T-helper 1 cell treated with Interleukin-12 subunit alpha and Interleukin-12 subunit beta and Interleukin-4 antibody, amounts not matched to agents 30 μg/mL and 1 μg/mL, for 36 hours (primary cell): ENCODE results near the gene TMEM150C.
"Not testable (repeated sequence)": the region's sequence is repeated elsewhere in the genome, so short reads cannot be mapped to it uniquely, and the experiment has no call there.

Experiments
- H3K27ac Mint-ChIP-seq: one replicate; pipeline ENCODE4 v1.8.0; 2021; ENCODE audit warnings: mild to moderate bottlenecking, mixed read lengths
- H3K27me3 Mint-ChIP-seq: one replicate; pipeline ENCODE4 v1.8.0; 2021; ENCODE audit warnings: low read depth, mixed read lengths
- H3K36me3 Mint-ChIP-seq: one replicate; pipeline ENCODE4 v1.8.0; 2021; ENCODE audit warnings: low read depth, mixed read lengths
- H3K4me1 Mint-ChIP-seq: one replicate; pipeline ENCODE4 v1.8.0; 2021; ENCODE audit warnings: low read depth, mixed read lengths
- H3K4me3 Mint-ChIP-seq: one replicate; pipeline ENCODE4 v1.8.0; 2021; ENCODE audit warnings: mild to moderate bottlenecking, moderate library complexity, mixed read lengths
- H3K9me3 Mint-ChIP-seq: one replicate; pipeline ENCODE4 v1.8.0; 2021; ENCODE audit warnings: mixed read lengths

Gene TMEM150C

DNA sequence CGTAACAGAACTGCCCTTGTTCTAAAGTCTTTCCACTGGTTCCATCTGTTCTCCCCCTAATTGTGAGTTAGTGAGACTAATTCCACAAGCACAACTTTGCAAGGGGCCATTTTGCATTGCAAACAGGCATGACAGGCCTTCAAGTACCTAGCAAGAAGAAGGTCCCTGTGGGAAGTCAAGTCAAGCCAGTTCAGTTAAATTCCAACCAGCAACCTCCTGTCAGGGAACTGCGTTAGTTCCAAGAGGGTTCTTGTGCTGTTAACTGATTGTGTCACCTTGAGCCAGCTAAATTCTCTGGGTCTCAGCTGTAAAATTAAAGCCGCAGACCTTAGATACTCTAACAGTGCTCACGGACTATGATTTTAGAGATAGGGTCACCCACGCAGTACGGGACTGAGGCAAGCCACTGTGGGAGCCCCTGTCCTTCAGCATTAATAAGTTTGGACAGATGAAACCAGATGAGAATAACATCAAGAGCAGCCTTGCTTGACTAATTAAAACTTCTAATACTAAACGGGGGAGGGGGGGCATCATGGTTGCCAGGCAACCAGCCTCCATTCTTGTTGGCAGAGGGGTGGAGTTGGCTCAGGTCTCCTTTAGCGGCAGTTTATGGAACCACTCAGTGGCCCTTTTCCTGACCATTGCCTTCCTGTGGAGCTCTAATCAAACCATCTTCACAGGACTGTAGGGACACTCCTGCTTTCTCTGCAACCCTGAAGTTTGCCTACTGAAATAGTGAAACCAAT lies 24.1 kb upstream of the TMEM150C start:
- no peaks in the 10 kb centered on the region for H3K9me3 Mint-ChIP-seq
- H3K27me3 Mint-ChIP-seq: peaks cover 7% of the 10 kb centered on the region
- H3K36me3 Mint-ChIP-seq: no peaks in the 10 kb centered on the region
- H3K27ac Mint-ChIP-seq: no peak overlapping the region
- no peak overlapping the region for H3K4me3 Mint-ChIP-seq
- H3K4me1 Mint-ChIP-seq: no peaks in the 10 kb centered on the region

DNA sequence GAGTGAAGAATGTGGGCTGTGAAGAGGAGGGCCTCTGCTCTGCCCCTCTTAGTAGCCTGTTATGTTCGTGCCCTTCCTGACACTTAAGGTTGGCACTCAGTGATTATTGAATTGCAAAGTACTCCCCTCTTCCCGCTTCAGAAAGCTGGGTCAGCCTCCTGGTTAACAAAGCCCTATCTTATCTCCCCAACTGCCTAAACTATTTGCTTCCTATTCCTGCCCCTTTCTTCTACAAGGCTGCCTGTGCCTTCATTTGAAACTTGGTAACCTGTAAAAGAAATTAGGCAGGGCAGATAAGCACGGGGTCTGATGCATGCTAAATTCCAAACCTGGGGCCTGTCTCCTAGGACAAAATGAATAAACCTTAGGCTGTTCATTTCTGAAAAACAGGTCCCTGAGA lies 23.1 kb upstream of the TMEM150C start:
- Mint-ChIP-seq H3K27me3 (peaks cover 7% of the 10 kb centered on the region), H3K36me3 (no peaks in the 10 kb centered on the region), H3K4me1 (no peaks in the 10 kb centered on the region), H3K9me3 (no peaks in the 10 kb centered on the region), H3K27ac (no peak overlapping the region), H3K4me3 (no peak overlapping the region)

DNA sequence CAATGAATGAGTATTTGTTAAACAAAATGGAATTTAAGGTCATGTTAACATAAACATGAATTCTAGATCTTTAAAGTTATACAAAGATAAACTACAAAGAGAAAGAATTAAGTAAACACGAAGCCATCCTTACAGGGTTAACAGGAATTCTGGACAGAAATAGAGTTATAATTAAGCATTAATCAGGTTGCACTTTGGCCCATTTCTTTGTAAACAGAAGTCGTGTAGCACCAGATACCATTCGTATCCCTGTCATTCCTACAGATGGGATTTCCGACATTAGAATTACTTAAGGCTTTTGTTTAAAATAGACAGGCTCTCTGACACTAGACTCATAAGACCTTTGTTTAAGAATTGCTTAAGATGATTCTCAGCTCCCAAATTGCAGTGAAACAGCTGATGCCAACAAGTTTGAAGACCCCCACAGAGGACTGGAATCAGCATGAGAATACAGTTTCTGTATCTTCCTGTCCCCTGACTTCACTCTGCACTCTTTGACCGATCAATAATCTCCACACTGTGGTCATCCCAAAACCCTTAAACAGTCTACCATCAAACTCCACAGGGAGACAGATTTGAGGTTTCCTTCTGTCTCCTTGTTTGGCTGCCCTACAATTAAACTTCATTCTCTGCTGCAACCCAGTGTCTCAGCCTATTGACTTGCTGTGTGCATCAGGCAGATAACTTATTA lies 22.3 kb upstream of the TMEM150C start:
- Mint-ChIP-seq H3K4me3 (no peak overlapping the region), H3K9me3 (no peaks in the 10 kb centered on the region), H3K27me3 (peaks cover 4% of the 10 kb centered on the region), H3K36me3 (no peaks in the 10 kb centered on the region), H3K27ac (no peak overlapping the region), H3K4me1 (no peaks in the 10 kb centered on the region)

DNA sequence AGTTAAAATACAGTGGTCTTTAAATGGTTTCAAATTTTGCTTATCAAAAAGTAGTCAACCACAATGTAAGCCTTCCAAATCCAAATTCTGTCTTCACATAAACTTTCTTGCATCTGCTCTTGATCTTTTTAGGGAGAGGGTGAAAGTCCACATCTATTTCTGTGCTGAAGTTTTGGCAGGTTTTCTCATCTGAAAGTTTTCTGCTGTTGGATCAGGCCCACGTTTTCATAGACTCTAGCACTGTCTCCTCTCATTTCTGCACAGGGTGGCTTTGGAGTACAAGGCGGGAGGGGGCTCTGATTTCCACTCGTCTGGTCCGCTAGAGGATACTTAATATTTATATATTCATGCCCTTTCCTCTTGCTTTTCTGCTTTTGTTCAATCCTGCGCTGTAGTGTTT lies 18.1 kb upstream of the TMEM150C start:
- Mint-ChIP-seq H3K27ac (no peak overlapping the region), H3K9me3 (no peaks in the 10 kb centered on the region), H3K27me3 (no peaks in the 10 kb centered on the region), H3K36me3 (no peaks in the 10 kb centered on the region), H3K4me3 (no peak overlapping the region), H3K4me1 (no peaks in the 10 kb centered on the region)

DNA sequence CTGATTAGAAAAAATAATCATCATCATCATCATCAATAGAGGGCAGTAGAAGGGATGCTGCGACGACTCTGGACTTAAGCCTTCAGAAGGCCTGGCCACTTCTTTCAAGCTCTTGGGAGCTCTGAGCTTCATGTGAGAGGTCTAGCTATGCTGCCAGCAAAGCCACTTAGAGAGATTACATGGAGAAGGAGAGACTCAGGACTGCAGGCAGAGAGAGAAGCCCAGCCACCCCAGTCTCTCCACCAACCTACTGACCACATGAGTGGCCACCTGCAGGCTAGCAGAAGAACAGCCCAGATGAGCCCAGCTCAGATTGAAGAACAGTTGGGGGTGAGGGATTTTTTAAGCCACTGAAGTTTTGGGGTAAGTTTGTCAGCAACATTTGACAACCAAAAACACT lies 17.1 kb upstream of the TMEM150C start:
- no peak overlapping the region for H3K27ac Mint-ChIP-seq
- no peaks in the 10 kb centered on the region for H3K4me1 Mint-ChIP-seq
- H3K36me3 Mint-ChIP-seq: no peaks in the 10 kb centered on the region
- no peaks in the 10 kb centered on the region for H3K9me3 Mint-ChIP-seq
- H3K4me3 Mint-ChIP-seq: no peak overlapping the region
- H3K27me3 Mint-ChIP-seq: peaks cover 3% of the 10 kb centered on the region

DNA sequence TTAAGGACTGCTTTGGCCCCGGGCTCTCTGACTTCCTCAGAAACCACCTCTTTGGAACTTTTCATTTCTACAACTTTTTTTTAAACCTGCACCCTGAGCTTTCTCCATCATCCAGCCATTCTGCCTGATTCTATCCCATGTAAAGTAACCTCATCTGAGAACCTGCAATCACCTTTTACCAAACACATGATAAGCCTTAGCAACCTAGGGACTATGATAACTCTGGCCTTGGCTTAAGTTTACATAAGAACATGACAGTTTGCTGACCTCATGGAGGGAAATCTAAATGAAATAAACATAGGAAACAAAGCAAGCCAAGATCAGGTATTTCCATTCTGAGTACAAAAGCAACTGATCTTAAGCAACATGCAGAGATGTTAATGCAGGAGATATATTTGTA lies 15.7 kb upstream of the TMEM150C start:
- no peak overlapping the region for H3K27ac Mint-ChIP-seq
- no peaks in the 10 kb centered on the region for H3K4me1 Mint-ChIP-seq
- H3K4me3 Mint-ChIP-seq: no peak overlapping the region
- no peaks in the 10 kb centered on the region for H3K36me3 Mint-ChIP-seq
- peaks cover 3% of the 10 kb centered on the region for H3K27me3 Mint-ChIP-seq
- no peaks in the 10 kb centered on the region for H3K9me3 Mint-ChIP-seq

DNA sequence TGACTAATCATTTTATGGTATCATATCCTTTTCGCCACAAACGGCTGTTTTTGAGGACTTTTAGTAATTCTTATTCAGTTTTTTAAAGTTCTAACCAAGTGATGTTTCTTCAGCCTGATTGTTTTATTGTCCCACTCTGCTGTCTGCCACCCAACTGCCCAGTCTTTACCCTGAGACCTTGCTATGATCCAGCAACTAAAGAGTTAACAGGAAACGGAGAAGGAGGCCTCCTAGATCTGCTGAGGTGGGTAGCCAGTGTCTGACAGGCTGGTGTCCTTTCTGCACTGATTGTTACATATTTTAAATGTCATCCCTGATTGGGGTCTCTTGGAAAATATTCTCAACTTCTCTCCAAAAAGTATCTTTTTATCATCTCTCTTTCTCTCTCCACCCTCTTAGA lies 7.9 kb upstream of the TMEM150C start:
- no peak overlapping the region for H3K4me3 Mint-ChIP-seq
- no peaks in the 10 kb centered on the region for H3K36me3 Mint-ChIP-seq
- no peaks in the 10 kb centered on the region for H3K4me1 Mint-ChIP-seq
- H3K27ac Mint-ChIP-seq: no peak overlapping the region
- no peaks in the 10 kb centered on the region for H3K9me3 Mint-ChIP-seq
- peaks cover 20% of the 10 kb centered on the region for H3K27me3 Mint-ChIP-seq

DNA sequence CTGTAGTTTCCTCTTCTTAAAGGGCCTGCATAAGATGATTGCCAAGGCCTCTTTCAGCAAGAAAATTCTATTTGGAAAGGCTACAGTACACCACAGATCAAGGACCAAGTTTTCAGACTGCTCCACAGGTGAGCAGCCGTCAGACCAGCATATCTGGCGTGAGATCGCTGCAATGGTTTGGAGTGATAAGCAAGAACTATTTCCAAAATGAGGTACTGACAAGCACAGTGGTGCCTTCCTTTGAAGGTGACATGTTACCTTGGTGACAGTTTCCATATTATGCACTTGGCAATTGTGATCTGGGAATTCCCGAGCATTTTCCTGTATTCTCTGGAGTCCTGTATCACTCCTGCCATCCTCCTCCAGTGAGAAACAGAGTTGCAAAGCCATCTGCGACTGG lies 7.3 kb upstream of the TMEM150C start:
- H3K9me3 Mint-ChIP-seq: no peaks in the 10 kb centered on the region
- H3K36me3 Mint-ChIP-seq: no peaks in the 10 kb centered on the region
- H3K27ac Mint-ChIP-seq: no peak overlapping the region
- no peak overlapping the region for H3K4me3 Mint-ChIP-seq
- no peaks in the 10 kb centered on the region for H3K4me1 Mint-ChIP-seq
- H3K27me3 Mint-ChIP-seq: peaks cover 19% of the 10 kb centered on the region

DNA sequence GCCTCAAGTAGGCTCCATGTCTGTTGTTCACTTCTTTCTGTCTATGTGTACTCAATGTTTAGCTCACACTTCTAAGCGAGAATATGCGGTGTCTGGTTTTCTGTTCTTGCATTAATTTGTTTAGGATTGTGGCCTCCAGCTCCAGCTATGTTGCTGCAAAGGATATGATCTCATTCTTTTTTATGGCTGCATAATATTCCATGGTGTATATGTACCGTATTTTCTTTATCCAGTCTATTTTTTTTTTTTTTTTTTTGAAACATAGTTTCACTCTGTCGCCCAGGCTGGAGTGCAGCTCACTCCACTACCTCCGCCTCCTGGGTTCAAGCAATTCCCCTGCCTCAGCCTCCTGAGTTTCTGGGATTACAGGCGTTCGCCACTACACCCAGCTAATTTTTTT lies 5.7 kb upstream of the TMEM150C start:
- no peak overlapping the region for H3K27ac Mint-ChIP-seq
- no peak overlapping the region for H3K4me3 Mint-ChIP-seq
- peaks cover under 1% of the 10 kb centered on the region for H3K36me3 Mint-ChIP-seq
- H3K4me1 Mint-ChIP-seq: peaks cover 1% of the 10 kb centered on the region
- H3K27me3 Mint-ChIP-seq: peaks cover 34% of the 10 kb centered on the region
- no peaks in the 10 kb centered on the region for H3K9me3 Mint-ChIP-seq

DNA sequence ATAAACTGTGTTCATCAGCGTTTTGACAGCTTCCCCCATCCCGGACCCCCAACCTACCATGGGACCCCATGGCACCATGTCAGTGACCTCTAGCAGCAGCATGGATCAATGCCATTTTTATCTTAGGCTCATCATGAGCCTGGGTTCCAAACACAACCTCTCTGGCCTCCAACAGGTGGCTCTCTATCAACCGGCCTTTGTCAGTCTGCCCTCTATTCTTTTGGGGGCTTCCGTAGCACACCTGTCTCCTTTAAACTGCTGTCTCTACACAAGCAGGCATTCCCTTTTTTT lies 721 bp upstream of the TMEM150C start:
- no peak overlapping the region for H3K27ac Mint-ChIP-seq
- H3K36me3 Mint-ChIP-seq: peaks cover 4% of the 10 kb centered on the region
- peaks cover 10% of the 10 kb centered on the region for H3K4me1 Mint-ChIP-seq
- H3K4me3 Mint-ChIP-seq: peak overlapping the region; percentile 43
- H3K9me3 Mint-ChIP-seq: no peaks in the 10 kb centered on the region
- peaks cover 54% of the 10 kb centered on the region for H3K27me3 Mint-ChIP-seq

DNA sequence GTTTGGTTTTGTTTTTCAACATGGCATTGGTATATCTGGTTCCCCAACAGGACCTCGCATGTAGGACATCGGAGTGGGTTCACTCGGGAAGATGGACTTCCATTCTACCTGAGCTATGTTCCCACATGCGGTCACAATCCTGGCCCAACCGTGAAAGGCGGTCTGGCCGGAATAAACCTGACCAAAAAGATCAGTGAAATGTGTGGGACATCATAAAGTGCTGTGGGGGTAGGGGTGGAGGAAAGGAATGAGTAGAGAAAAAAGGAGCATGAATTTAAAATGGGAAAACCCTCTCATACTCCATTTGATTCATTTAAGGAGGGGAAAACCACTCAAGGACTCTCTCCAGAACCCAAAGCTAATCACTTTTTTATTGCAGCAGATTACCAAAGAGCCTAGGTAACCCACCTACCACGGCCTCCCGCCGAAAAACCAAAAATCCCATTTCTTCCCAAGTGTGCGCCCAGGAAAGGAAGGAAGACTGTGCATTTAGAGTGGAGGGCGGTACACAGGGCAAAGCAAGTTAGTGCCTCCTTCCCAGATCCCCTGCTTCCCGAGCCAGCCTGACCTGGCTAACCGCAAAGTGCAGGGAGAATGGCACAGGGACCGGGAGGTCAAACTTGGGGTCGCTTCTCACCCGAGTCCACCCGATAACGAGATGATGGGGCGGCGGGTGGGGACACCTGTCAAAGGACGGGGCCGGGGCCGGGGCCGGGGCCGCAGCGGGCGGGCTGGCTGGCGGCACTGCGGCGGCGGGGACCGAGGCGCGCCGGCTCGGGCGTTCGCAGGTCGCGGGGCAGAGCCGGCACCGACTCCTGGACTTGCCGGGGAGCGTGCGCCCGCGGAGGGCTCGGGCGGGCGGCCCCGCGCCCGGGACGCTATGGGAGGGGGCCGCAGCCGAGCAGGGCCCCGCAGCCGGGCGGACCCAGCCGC lies 669 bp downstream of the TMEM150C start:
- Mint-ChIP-seq H3K4me3 (peak overlapping the region; percentile 58), H3K27ac (no peak overlapping the region), H3K36me3 (peaks cover 4% of the 10 kb centered on the region), H3K27me3 (peaks cover 61% of the 10 kb centered on the region), H3K4me1 (peaks cover 10% of the 10 kb centered on the region), H3K9me3 (no peaks in the 10 kb centered on the region)

DNA sequence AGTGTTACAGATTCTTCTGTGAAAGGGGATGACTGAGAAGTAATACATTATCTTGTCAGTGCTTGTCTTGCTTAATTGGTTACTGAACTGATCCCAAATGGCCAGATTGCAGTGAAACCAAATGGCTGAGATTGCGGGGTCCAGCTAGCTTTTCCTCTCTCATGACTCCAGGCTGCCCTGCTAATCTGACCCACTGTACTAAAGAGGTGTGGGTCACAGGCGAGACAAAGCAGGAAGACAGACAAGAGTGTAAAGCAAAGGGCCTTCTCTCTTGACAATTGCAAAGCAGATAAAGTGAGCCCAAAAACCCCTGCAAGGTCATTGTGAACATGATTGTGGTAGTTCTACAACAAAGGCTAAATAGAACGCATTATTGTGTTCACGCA lies 2.1 kb downstream of the TMEM150C start:
- no peak overlapping the region for H3K27ac Mint-ChIP-seq
- no peak overlapping the region for H3K4me3 Mint-ChIP-seq
- H3K4me1 Mint-ChIP-seq: peaks cover 10% of the 10 kb centered on the region
- H3K36me3 Mint-ChIP-seq: peaks cover 4% of the 10 kb centered on the region
- H3K27me3 Mint-ChIP-seq: peaks cover 56% of the 10 kb centered on the region
- H3K9me3 Mint-ChIP-seq: no peaks in the 10 kb centered on the region

DNA sequence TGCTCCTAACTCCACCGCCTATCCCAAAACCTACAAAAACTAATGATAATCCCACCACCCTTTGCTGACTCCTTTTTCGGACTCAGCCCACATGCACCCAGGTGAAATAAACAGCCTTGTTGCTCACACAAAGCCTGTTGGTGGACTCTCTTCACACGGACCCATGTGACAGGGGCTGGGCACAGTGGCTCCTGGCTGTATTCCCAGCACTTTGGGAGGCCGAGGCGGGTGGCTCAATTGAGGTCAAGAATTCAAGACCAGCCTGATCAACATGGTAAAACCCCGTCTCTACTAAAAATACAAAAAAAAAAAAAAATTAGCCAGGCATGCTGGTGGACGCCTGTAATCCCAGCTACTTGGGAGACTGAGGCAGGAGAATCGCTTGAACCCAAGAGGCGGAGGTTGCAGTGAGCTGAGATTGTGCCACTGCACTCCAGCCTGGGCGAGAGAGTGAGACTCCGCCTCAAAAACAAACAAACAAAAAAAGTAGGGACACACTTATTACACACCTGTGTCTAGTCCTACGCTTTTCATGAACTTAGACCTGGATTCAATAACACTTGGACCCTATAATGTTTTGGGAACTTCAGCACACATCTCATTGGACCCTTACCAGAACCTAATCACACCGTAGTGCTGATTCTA lies 2.6 kb downstream of the TMEM150C start:
- H3K4me3 Mint-ChIP-seq, H3K27ac Mint-ChIP-seq, H3K4me1 Mint-ChIP-seq, H3K36me3 Mint-ChIP-seq, H3K9me3 Mint-ChIP-seq: not testable (repeated sequence)
- H3K27me3 Mint-ChIP-seq: peaks cover 59% of the 10 kb centered on the region

DNA sequence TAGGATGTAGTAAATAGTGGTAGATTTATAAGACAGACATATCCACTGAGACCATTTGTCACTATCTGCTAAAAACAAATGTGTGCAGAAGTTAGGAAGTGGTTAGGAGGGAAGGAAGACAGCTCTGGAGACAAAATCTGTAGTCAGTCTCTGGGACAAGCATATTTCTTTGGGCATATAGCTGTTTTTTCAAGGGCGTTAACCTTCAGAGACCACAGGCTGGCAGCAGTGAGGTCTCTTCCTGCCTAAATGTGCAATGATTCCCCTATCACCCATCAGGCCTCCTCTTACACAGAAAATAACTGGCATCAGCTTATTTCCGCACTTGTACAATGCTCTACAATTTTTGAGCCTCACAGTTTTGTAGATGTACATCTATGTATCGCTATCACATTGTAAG lies 6.5 kb downstream of the TMEM150C start:
- Mint-ChIP-seq H3K4me1 (no peaks in the 10 kb centered on the region), H3K9me3 (peaks cover 2% of the 10 kb centered on the region), H3K27me3 (peaks cover 30% of the 10 kb centered on the region), H3K4me3 (no peak overlapping the region), H3K27ac (no peak overlapping the region), H3K36me3 (no peaks in the 10 kb centered on the region)
